H1 (cell line): ENCODE data around the gene P3H1. TPM values are rescaled to one million over a fixed set of nuclear protein-coding genes. Genes with fewer than 3 reads are reported as not detected.
A peak's percentile ranks its signal among the peaks of the same experiment; 100 is the strongest.

Experiments
- CTCF ChIA-PET: fragments of 300-600 bp; sonication (Branson Sonifier 250); formaldehyde crosslinking; loops from one replicate; lab custom pipeline; 2021; ENCODE audit not compliant: partially characterized antibody; lab: Charles Lee
- POLR2A ChIA-PET: fragments of 300-600 bp; sonication (Branson Sonifier 250); formaldehyde crosslinking; loops from one replicate; lab custom pipeline; 2021; ENCODE audit warnings: inconsistent platforms; ENCODE audit not compliant: partially characterized antibody; lab: Charles Lee
- DNase-seq, 2 experiments: peaks; one replicate each; pipeline versions ENCODE4 v3.0.0 to v3.0.0-alpha.2; 2010 to 2022; ENCODE audit warnings: low spot score in 2 of 2, low read depth in 1 of 2, mixed read lengths in 1 of 2
- FAIRE-seq: peaks from 2 replicates; lab custom pipeline; 2011; peaks lifted over from hg19 to GRCh38; lab: Jason Lieb, UNC
- H2AFZ ChIP-seq: 2 replicates; pipeline ENCODE4 v1.8.1; 2012; ENCODE audit warnings: low read length, inconsistent platforms
- H2AK5ac ChIP-seq: 2 replicates; pipeline ENCODE4 v1.6.1; 2013; ENCODE audit warnings: low read depth, low read length
- H2BK120ac ChIP-seq: replicated peaks from 2 replicates; pipeline ENCODE3; 2013; ENCODE audit warnings: low read depth, low read length, inconsistent platforms
- H2BK12ac ChIP-seq: 2 replicates; pipeline ENCODE4 v1.6.1; 2013; ENCODE audit warnings: low read depth, low read length
- H2BK15ac ChIP-seq: 2 replicates; pipeline ENCODE4 v1.6.1; 2013; ENCODE audit warnings: low read length
- H2BK20ac ChIP-seq: 2 replicates; pipeline ENCODE4 v1.6.1; 2013; ENCODE audit warnings: low read length
- H2BK5ac ChIP-seq: 2 replicates; pipeline ENCODE4 v1.6.1; 2013; ENCODE audit warnings: low read depth, low read length
- H3K14ac ChIP-seq: 2 replicates; pipeline ENCODE4 v1.6.1; 2013; ENCODE audit warnings: inconsistent platforms; ENCODE audit not compliant: insufficient read length
- H3K18ac ChIP-seq: 2 replicates; pipeline ENCODE4 v1.6.1; 2013; ENCODE audit warnings: low read length; ENCODE audit errors: extremely low read depth
- H3K23ac ChIP-seq: 2 replicates; pipeline ENCODE4 v1.6.1; 2013; ENCODE audit warnings: inconsistent platforms; ENCODE audit not compliant: insufficient read length
- H3K23me2 ChIP-seq: 2 replicates; pipeline ENCODE4 v1.6.1; 2013; ENCODE audit warnings: low read depth, low read length
- H3K27ac ChIP-seq: 2 replicates; pipeline ENCODE4 v1.6.1; 2011; ENCODE audit warnings: low read depth, low read length, inconsistent platforms
- H3K27me3 ChIP-seq, 4 experiments: replicated peaks in 1 of 4; 1 replicate in 1 of 4; 2 replicates in 3 of 4; pipeline versions ENCODE4 v1.6.1 to v1.8.1; 2011 to 2013; ENCODE audit warnings: low read length in 3 of 4, mild to moderate bottlenecking in 3 of 4, inconsistent platforms in 2 of 4, mixed read lengths in 2 of 4, moderate library complexity in 1 of 4; ENCODE audit not compliant: control insufficient read depth in 3 of 4, insufficient read depth in 3 of 4; ENCODE audit errors: extremely low read depth in 1 of 4
- H3K36me3 ChIP-seq, 4 experiments: 2 replicates each; pipeline versions ENCODE4 v1.6.1 to v1.8.1; 2011 to 2013; ENCODE audit warnings: mild to moderate bottlenecking in 4 of 4, low read length in 3 of 4, moderate library complexity in 2 of 4, control low read depth in 1 of 4, inconsistent platforms in 1 of 4; ENCODE audit not compliant: insufficient read depth in 4 of 4, control insufficient read depth in 2 of 4
- H3K4ac ChIP-seq: replicated peaks from 2 replicates; pipeline ENCODE3; 2013; ENCODE audit warnings: low read length, low read depth, mixed read lengths, inconsistent platforms; ENCODE audit not compliant: insufficient read length
- H3K4me1 ChIP-seq, 4 experiments: replicated peaks in 1 of 4; 1 replicate in 1 of 4; 2 replicates in 3 of 4; pipeline versions ENCODE4 v1.6.1 to v1.8.1; 2011 to 2013; ENCODE audit warnings: low read length in 3 of 4, inconsistent platforms in 2 of 4, mixed read lengths in 1 of 4; ENCODE audit not compliant: insufficient read depth in 4 of 4, control insufficient read depth in 3 of 4
- H3K4me2 ChIP-seq, 2 experiments: 2 replicates each; pipeline versions ENCODE4 v1.6.1 to v1.8.1; 2011 to 2013; ENCODE audit warnings: low read depth in 2 of 2, low read length in 2 of 2, control low read depth in 1 of 2, inconsistent platforms in 1 of 2, mild to moderate bottlenecking in 1 of 2; ENCODE audit not compliant: insufficient read depth in 1 of 2
- H3K4me3 ChIP-seq, 4 experiments: fragments of 200-600, 300-600 bp in 1 of 4; sonication (generic), shearing (Covaris generic), sonication (Bioruptor Twin) in 1 of 4; 2 replicates each; pipeline versions ENCODE4 v1.5.1 to v1.8.1; 2011 to 2016; ENCODE audit warnings: low read length in 4 of 4, low read depth in 3 of 4, control low read depth in 2 of 4, inconsistent platforms in 2 of 4, mild to moderate bottlenecking in 2 of 4, mixed read lengths in 1 of 4, moderate library complexity in 1 of 4; ENCODE audit not compliant: insufficient read depth in 2 of 4; ENCODE audit errors: extremely low read depth in 1 of 4
- H3K56ac ChIP-seq: replicated peaks from 2 replicates; pipeline ENCODE3; 2013; ENCODE audit warnings: low read depth, mild to moderate bottlenecking, mixed read lengths, low read length, inconsistent platforms; ENCODE audit not compliant: insufficient read length
- H3K79me1 ChIP-seq: 2 replicates; pipeline ENCODE4 v1.6.1; 2013; ENCODE audit warnings: low read depth, low read length, control low read depth
- H3K79me2 ChIP-seq, 2 experiments: 2 replicates each; pipeline versions ENCODE4 v1.6.1 to v1.8.1; 2012 to 2013; ENCODE audit warnings: low read length in 2 of 2, mild to moderate bottlenecking in 2 of 2, inconsistent platforms in 1 of 2; ENCODE audit not compliant: insufficient read depth in 2 of 2, control insufficient read depth in 1 of 2
- H3K9ac ChIP-seq, 4 experiments: replicated peaks in 1 of 4; 1 replicate in 1 of 4; 2 replicates in 3 of 4; pipeline versions ENCODE4 v1.6.1 to v1.8.1; 2011 to 2013; ENCODE audit warnings: low read depth in 3 of 4, low read length in 3 of 4, control low read depth in 2 of 4, mild to moderate bottlenecking in 2 of 4, moderate library complexity in 2 of 4, inconsistent platforms in 1 of 4; ENCODE audit errors: extremely low read depth in 1 of 4
- H3K9me3 ChIP-seq, 2 experiments: 2 replicates each; pipeline versions ENCODE4 v1.6.1 to v1.8.1; 2012 to 2013; ENCODE audit warnings: mild to moderate bottlenecking in 2 of 2, moderate library complexity in 2 of 2, control low read depth in 1 of 2, inconsistent platforms in 1 of 2, low read depth in 1 of 2, low read length in 1 of 2, mixed read lengths in 1 of 2; ENCODE audit not compliant: insufficient read depth in 2 of 2
- H4K20me1 ChIP-seq, 2 experiments: replicated peaks in 1 of 2; 2 replicates each; pipeline versions ENCODE3 to v1.8.1; 2011 to 2013; ENCODE audit warnings: inconsistent platforms in 2 of 2, low read length in 2 of 2, mild to moderate bottlenecking in 1 of 2; ENCODE audit not compliant: insufficient read depth in 2 of 2, control insufficient read depth in 1 of 2
- H4K5ac ChIP-seq: 2 replicates; pipeline ENCODE4 v1.6.1; 2013; ENCODE audit warnings: low read length, low read depth, mixed read lengths, inconsistent platforms; ENCODE audit not compliant: insufficient read length
- H4K8ac ChIP-seq: 2 replicates; pipeline ENCODE4 v1.8.0; 2013; ENCODE audit warnings: mild to moderate bottlenecking, moderate library complexity, low read length, inconsistent platforms; ENCODE audit not compliant: insufficient read depth; ENCODE audit errors: extremely low read depth
- H4K91ac ChIP-seq: replicated peaks from 2 replicates; pipeline ENCODE3; 2013; ENCODE audit warnings: low read length, mixed read lengths, inconsistent platforms; ENCODE audit not compliant: insufficient read length
- BACH1 ChIP-seq: IDR thresholded peaks from 2 replicates; pipeline ENCODE4 v1.6.1; 2012; ENCODE audit warnings: low read length, improper control_type of control experiment
- BRCA1 ChIP-seq: IDR thresholded peaks from 2 replicates; pipeline ENCODE4 v1.6.1; 2012; ENCODE audit warnings: low read depth, low read length, improper control_type of control experiment
- CBX8 ChIP-seq: fragments of 300-800, 300-1000 bp; sonication (generic); IDR thresholded peaks from 2 replicates; pipeline ENCODE4 v1.7.1; 2016; ENCODE audit warnings: low read depth, low read length, borderline replicate concordance
- CHD2 ChIP-seq: IDR thresholded peaks from 2 replicates; pipeline ENCODE4 v1.6.1; 2012; ENCODE audit warnings: low read length, improper control_type of control experiment
- EZH2 ChIP-seq: fragments of 200-600 bp; sonication (generic); IDR thresholded peaks from 2 replicates; pipeline ENCODE4 v1.7.1; 2012; ENCODE audit warnings: low read depth, mild to moderate bottlenecking, moderate library complexity, low read length, inconsistent platforms; ENCODE audit not compliant: severe bottlenecking
- KDM4A ChIP-seq: IDR thresholded peaks from one replicate; pipeline ENCODE4 v1.7.1; 2012; ENCODE audit warnings: low read depth, mild to moderate bottlenecking, moderate library complexity, low read length, inconsistent platforms; ENCODE audit not compliant: severe bottlenecking
- MAFK ChIP-seq: IDR thresholded peaks from 2 replicates; pipeline ENCODE4 v1.6.1; 2012; ENCODE audit warnings: low read depth, mild to moderate bottlenecking, improper control_type of control experiment, low read length
- PHF8 ChIP-seq: fragments of 200-600 bp; sonication (generic); conservative IDR thresholded peaks from 2 replicates; pipeline ENCODE4 v1.7.1; 2012; ENCODE audit warnings: low read depth, mild to moderate bottlenecking, inconsistent platforms, low read length, moderate library complexity
- RAD21 ChIP-seq, 2 experiments: IDR thresholded peaks in 1 of 2; conservative IDR thresholded peaks in 1 of 2; 2 replicates each; pipeline ENCODE4 v1.6.1; 2011; ENCODE audit warnings: low read depth in 2 of 2, low read length in 2 of 2, improper control_type of control experiment in 1 of 2, inconsistent platforms in 1 of 2, mild to moderate bottlenecking in 1 of 2, moderate library complexity in 1 of 2
- RFX5 ChIP-seq: IDR thresholded peaks from 2 replicates; pipeline ENCODE4 v1.6.1; 2011; ENCODE audit warnings: low read depth, low read length, improper control_type of control experiment, borderline replicate concordance
- SIRT6 ChIP-seq: IDR thresholded peaks from one replicate; pipeline ENCODE4 v1.7.1; 2012; ENCODE audit warnings: low read length, inconsistent platforms
- TCF12 ChIP-seq: IDR thresholded peaks from 2 replicates; pipeline ENCODE4 v1.6.1; 2011; ENCODE audit warnings: low read depth, mild to moderate bottlenecking, low read length
- WGBS, 2 experiments: shearing (Covaris generic) in 1 of 2; methylation state at CpG; one replicate each; pipeline versions ENCODE4 v1.1.6 to v1.1.7; 2013 to 2015; ENCODE audit warnings: low lambda C conversion rate in 2 of 2, mixed read lengths in 2 of 2, inconsistent platforms in 1 of 2, low coverage in 1 of 2, missing lambda C conversion rate in 1 of 2; ENCODE audit not compliant: insufficient replicate concordance in 2 of 2, insufficient coverage in 1 of 2, insufficient read length in 1 of 2; ENCODE audit errors: extremely low coverage in 1 of 2, missing lambda C conversion rate in 1 of 2; 5-methylcytosine and 5-hydroxymethylcytosine counted together
- polyA plus RNA-seq, 7 experiments: library from polyadenylated mRNA; depleted of rRNA in 3 of 7; stranded (reverse) in 5 of 7; unstranded in 2 of 7; fragments of >200 nt in 5 of 7; fragments of 200-250 nt in 2 of 7; gene quantifications; 1 replicate in 5 of 7; 2 replicates in 1 of 7; 4 replicates in 1 of 7; pipeline versions ENCODE4 v1.2.1 to v1.2.3, GENCODE V29; 2011 to 2013; ENCODE audit warnings: missing spikeins in 2 of 7, mixed read lengths in 2 of 7
- total RNA-seq: library from RNA; stranded (reverse); fragmentation: NEBNext Ultra II Directional; extraction: Animal tissue kit (Norgen Biotek cat#: 25700); gene quantifications from 2 replicates; pipeline ENCODE4 v1.2.1, GENCODE V29; 2021
- TF ChIP-seq, protein P1 (sequence below): IDR thresholded peaks from 2 replicates; pipeline ENCODE4 v1.6.1; 2011; ENCODE audit warnings: low read depth, mild to moderate bottlenecking, low read length; ENCODE audit not compliant: insufficient read depth

Gene P3H1
- total and polyA plus RNA-seq, 2 of the 8 experiments (the other 6 are each of a cell fraction or from before 2014, with no cell fraction given): 58.4 to 87.5 TPM

DNA sequence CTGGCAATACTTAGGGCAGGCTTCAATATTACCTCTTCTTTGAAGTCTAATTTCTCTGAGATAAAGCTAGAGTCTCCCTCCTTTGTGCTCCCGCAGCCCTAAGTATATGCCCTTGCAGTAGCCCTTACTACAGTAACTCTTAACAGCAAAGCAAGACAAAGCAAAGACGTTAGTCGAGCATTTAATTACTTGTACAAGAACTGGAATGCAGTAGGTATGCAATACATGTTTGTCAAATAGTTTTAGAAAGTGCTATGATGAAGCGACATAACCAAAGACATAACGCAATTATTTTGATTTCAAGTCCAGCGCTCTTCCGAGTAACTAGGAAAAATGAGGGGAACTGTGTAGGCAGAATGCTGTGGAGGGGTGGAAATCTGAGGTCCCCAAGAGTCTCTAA, 1.6 kb downstream of the P3H1 start:
- Histone ChIP-seq H2BK15ac (no peak overlapping the region), H3K27ac (no peak overlapping the region), H2BK12ac (no peak overlapping the region), H3K56ac (no peak overlapping the region), H3K4ac (no peak overlapping the region), H2BK120ac (no peak overlapping the region), H2BK5ac (no peak overlapping the region), H3K23ac (no peak overlapping the region), H3K18ac (no peak overlapping the region), H2AFZ (no peak overlapping the region), H4K91ac (no peak overlapping the region), H3K4me3 (peak overlapping the region; percentile 82 to 92 (median 84); a peak in 7 of 8 replicates), H3K4me1 (peaks cover 0 to 6% (median 3%) of the 10 kb centered on the region in 4 experiments; a peak in 5 of 7 replicates), H3K27me3 (no peaks in the 10 kb centered on the region), H3K79me2 (peaks cover 6 to 28% of the 10 kb centered on the region in 2 experiments; a peak in 3 of 4 replicates), H3K23me2 (peaks cover 7% of the 10 kb centered on the region), H3K4me2 (peak overlapping the region; percentile 87), H4K20me1 (peaks cover 0 to 4% of the 10 kb centered on the region in 2 experiments), H4K8ac (no peak overlapping the region), H4K5ac (no peak overlapping the region), H3K14ac (no peak overlapping the region), H2AK5ac (no peak overlapping the region), H3K9me3 (no peaks in the 10 kb centered on the region), H2BK20ac (no peak overlapping the region), H3K36me3 (no peaks in the 10 kb centered on the region; a peak in 2 of 8 replicates), H3K79me1 (no peaks in the 10 kb centered on the region), H3K9ac (peak overlapping the region in 1 of 4 experiments; percentile 63; a peak in 1 of 7 replicates)
- POLR2A ChIA-PET: interaction anchor here (1.2 to 2.1 kb wide), 6 partner anchors 8 to 82 kb away, joined by 3 to 14 read pairs (median 8); partner anchors contain the start of genes CLDN19 and YBX1
- WGBS, 2 experiments: 59% methylated on average over 7 of the region's 7 CpGs; no CpG with 5 or more reads in 1 of the 2 experiments
- FAIRE-seq (no peak), DNase-seq (no peak)
- CTCF ChIA-PET: interaction anchor here (0.5 to 4.6 kb wide), 5 partner anchors 8 to 395 kb away, joined by 3 to 26 read pairs (median 5); no protein-coding TSS in a partner anchor
- TF ChIP-seq EZH2: no peak
- no peak for TF ChIP-seq RFX5
- TF ChIP-seq BRCA1: no peak
- TF ChIP-seq CBX8: no peak
- no peak for TF ChIP-seq BACH1
- no peak for TF ChIP-seq MAFK
- no peak for TF ChIP-seq PHF8
- no peak for TF ChIP-seq CHD2
- no peak for TF ChIP-seq KDM4A
- TF ChIP-seq TCF12: no peak
- TF ChIP-seq, protein P1, sequence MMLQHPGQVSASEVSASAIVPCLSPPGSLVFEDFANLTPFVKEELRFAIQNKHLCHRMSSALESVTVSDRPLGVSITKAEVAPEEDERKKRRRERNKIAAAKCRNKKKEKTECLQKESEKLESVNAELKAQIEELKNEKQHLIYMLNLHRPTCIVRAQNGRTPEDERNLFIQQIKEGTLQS: no peak
- TF ChIP-seq SIRT6: no peak
- no peak for TF ChIP-seq RAD21 (IDR thresholded peaks at IDR 0.05 in 1 of 2, conservative IDR thresholded peaks at IDR 0.05 in 1 of 2; ENCODE audit: low read depth in 2 of 2, low read length in 2 of 2)
